Measurements from ENCODE around the gene SIRPD.

- TF ChIP-seq CTCF (CRISPR knock-in tag; IDR thresholded peaks at IDR 0.05) (no peak), AHR (CRISPR knock-in tag; IDR thresholded peaks at IDR 0.05) (no peak), KLF9 (CRISPR knock-in tag; IDR thresholded peaks at IDR 0.05; ENCODE audit: low read depth) (no peak), EP300 (IDR thresholded peaks at IDR 0.05; ENCODE audit: low read depth in 2 of 2, low read length in 2 of 2) (no peak), EP300 (CRISPR knock-in tag; IDR thresholded peaks at IDR 0.05; ENCODE audit: borderline replicate concordance) (no peak)
Measured at GRCh38 chr20:1513801-1514200, 43.7 kb downstream of the SIRPD start.
